ENCODE measurements around the gene ATRIP. TPM values are rescaled to one million over a fixed set of nuclear protein-coding genes. Genes with fewer than 3 reads are reported as not detected.

The ATRIP gene
- polyA plus RNA-seq, 1 donor (not counting 4 experiments of a cell fraction or from before 2014, with no cell fraction given) = 9.7 TPM

DNA sequence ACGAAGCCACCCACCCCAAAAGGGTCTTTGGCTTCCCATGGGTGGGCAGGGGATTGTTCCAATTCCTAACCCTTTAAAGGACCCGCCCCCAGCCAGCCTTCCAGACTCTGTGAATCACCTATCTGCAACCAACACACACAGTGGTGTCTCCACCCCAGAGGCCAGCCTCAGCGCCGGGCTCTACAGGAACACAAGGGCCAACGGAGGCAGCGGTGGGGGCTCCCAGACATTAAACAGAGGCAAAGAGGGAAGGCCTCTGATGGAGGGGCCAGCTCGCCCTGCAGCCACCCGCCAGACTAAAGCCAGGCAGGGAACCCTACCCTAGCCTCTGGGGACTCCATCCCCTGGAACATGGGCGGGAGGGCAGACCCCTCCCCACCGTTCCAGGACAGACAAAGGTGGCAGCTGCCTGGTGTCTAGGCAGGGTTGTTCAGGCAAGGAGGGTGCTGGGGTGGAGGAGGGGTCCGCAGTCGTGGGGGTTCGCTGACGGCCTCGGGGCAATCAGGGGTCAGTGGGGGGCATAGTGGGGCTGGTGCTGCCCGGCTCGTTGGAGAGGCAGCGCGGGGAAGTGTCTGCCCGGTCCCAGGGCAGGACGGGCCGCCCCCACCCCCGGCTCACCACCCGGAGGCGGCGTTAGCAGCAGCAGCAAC, 57.0 kb downstream of the ATRIP start:
- TF ChIP-seq EZH2 (IDR thresholded peaks at IDR 0.05; ENCODE audit: low read length) = no peak
- TF ChIP-seq, protein P1, sequence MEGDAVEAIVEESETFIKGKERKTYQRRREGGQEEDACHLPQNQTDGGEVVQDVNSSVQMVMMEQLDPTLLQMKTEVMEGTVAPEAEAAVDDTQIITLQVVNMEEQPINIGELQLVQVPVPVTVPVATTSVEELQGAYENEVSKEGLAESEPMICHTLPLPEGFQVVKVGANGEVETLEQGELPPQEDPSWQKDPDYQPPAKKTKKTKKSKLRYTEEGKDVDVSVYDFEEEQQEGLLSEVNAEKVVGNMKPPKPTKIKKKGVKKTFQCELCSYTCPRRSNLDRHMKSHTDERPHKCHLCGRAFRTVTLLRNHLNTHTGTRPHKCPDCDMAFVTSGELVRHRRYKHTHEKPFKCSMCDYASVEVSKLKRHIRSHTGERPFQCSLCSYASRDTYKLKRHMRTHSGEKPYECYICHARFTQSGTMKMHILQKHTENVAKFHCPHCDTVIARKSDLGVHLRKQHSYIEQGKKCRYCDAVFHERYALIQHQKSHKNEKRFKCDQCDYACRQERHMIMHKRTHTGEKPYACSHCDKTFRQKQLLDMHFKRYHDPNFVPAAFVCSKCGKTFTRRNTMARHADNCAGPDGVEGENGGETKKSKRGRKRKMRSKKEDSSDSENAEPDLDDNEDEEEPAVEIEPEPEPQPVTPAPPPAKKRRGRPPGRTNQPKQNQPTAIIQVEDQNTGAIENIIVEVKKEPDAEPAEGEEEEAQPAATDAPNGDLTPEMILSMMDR (optimal IDR thresholded peaks at IDR 0.05 in 1 of 3, IDR thresholded peaks at IDR 0.05 in 1 of 3, conservative IDR thresholded peaks at IDR 0.05 in 1 of 3; ENCODE audit: extremely low read depth in 1 of 3, insufficient read depth in 2 of 3, low read length in 3 of 3) = no peak
- H3K27ac ChIP-seq (ENCODE audit: control insufficient read depth, insufficient read depth, low read length) = no peak overlapping the region
- H4K20me1 ChIP-seq (ENCODE audit: control insufficient read depth, extremely low read depth, insufficient read depth, low read length) = no peaks in the 10 kb centered on the region
- H3K9me1 ChIP-seq (ENCODE audit: control insufficient read depth, extremely low read depth, insufficient read depth, low read length) = no peaks in the 10 kb centered on the region
- no peaks in the 10 kb centered on the region for H3K79me2 ChIP-seq (ENCODE audit: control insufficient read depth, insufficient read depth, low read length)
- FAIRE-seq (no peak), DNase-seq (ENCODE audit: low read depth, low spot score) (no peak)
- H2AFZ ChIP-seq (ENCODE audit: control insufficient read depth, low read length) = peak overlapping the region; percentile 56
- peak overlapping the region; percentile 61 to 64 (median 62) for H3K4me3 ChIP-seq (ENCODE audit: control insufficient read depth in 2 of 3, extremely low read depth in 1 of 3, insufficient read depth in 2 of 3, low read depth in 1 of 3, low read length in 3 of 3)
- H3K9ac ChIP-seq (ENCODE audit: control insufficient read depth, extremely low read depth, insufficient read depth, low read length) = peak overlapping the region; percentile 69
- H3K9me3 ChIP-seq (ENCODE audit: control insufficient read depth, low read depth, low read length) = no peaks in the 10 kb centered on the region
- H3K27me3 ChIP-seq (ENCODE audit: control insufficient read depth, extremely low read depth, insufficient read depth, low read length) = no peaks in the 10 kb centered on the region
- H3K4me2 ChIP-seq (ENCODE audit: control insufficient read depth, extremely low read depth, insufficient read depth, low read depth, low read length) = peak overlapping the region; percentile 88
- peaks cover 0 to 2% of the 10 kb centered on the region in 2 experiments for H3K36me3 ChIP-seq (ENCODE audit: control insufficient read depth in 2 of 2, extremely low read depth in 1 of 2, insufficient read depth in 2 of 2, low read length in 2 of 2)
- peaks cover 40% of the 10 kb centered on the region for H3K4me1 ChIP-seq (ENCODE audit: control insufficient read depth, extremely low read depth, insufficient read depth, low read length)
- dilution Hi-C loops (cut with MboI; ENCODE audit: extremely low pct_ligation_motif_present, low sequenced_read_pairs) = no loop called here

DNA sequence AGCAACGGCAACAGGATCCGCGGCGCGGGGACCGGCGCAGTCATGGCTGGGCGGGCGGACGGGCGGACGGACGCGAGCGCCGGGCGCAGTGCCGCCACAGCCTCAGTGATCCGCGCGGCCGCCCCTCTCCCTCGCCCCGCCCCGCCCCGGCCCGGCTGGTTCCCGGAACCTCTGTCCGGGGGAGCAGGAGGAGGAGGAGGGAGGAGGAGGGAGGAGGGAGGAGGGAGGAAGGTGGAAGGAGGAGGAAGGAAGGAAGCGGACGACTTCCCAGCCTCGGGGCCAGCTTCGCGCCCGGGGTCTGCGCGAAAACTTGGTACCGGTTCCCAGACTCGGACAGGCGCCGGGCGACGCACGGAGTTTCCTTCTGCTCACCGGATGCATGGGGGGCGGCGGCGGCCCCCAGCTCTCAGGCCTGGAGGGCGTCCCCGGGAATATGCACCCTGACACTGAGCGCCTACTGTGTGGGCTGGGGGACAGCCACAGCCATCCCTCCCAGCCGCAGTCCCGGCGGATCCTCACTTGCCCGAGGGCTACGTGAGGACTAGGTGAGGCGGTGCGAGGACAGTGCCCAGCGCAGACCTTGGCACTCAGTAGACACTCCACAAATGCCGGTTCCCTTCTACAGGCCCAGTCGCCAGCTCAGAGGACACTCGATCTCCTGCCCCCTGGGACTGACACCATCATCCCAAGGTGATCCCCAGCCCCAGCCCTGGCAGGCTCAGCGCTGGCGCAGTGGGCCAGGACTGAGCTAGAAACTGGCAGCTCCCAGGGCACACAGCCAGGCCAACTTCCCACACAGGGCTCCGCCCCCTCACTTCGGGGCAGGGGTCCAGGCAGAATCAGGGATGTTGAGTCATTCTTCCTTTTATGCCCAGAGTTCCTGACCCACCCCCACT, 57.8 kb downstream of the ATRIP start, which contains the start of gene SHISA5:
Gene SHISA5 (minus strand): TSS at position 124 of the 896 bp plus-strand sequence. CDS start 80 bp downstream, at position 44.
- Histone ChIP-seq H3K9ac (ENCODE audit: control insufficient read depth, extremely low read depth, insufficient read depth, low read length) (peak within 1 kb of the TSS; percentile 69), H3K4me3 (ENCODE audit: control insufficient read depth in 2 of 3, extremely low read depth in 1 of 3, insufficient read depth in 2 of 3, low read depth in 1 of 3, low read length in 3 of 3) (peak within 1 kb of the TSS; percentile 61 to 64 (median 62)), H3K36me3 (ENCODE audit: control insufficient read depth in 2 of 2, extremely low read depth in 1 of 2, insufficient read depth in 2 of 2, low read length in 2 of 2) (no peaks in the 10 kb centered on the region), H3K27me3 (ENCODE audit: control insufficient read depth, extremely low read depth, insufficient read depth, low read length) (no peaks in the 10 kb centered on the region), H3K79me2 (ENCODE audit: control insufficient read depth, insufficient read depth, low read length) (no peaks in the 10 kb centered on the region), H3K27ac (ENCODE audit: control insufficient read depth, insufficient read depth, low read length) (no peak within 1 kb of the TSS), H3K9me3 (ENCODE audit: control insufficient read depth, low read depth, low read length) (no peaks in the 10 kb centered on the region), H3K4me1 (ENCODE audit: control insufficient read depth, extremely low read depth, insufficient read depth, low read length) (peaks cover 40% of the 10 kb centered on the region), H3K9me1 (ENCODE audit: control insufficient read depth, extremely low read depth, insufficient read depth, low read length) (no peaks in the 10 kb centered on the region), H2AFZ (ENCODE audit: control insufficient read depth, low read length) (peak within 1 kb of the TSS; percentile 74), H4K20me1 (ENCODE audit: control insufficient read depth, extremely low read depth, insufficient read depth, low read length) (no peaks in the 10 kb centered on the region), H3K4me2 (ENCODE audit: control insufficient read depth, extremely low read depth, insufficient read depth, low read depth, low read length) (peak within 1 kb of the TSS; percentile 88)
- TF ChIP-seq, protein P1 (optimal IDR thresholded peaks at IDR 0.05 in 1 of 3, IDR thresholded peaks at IDR 0.05 in 1 of 3, conservative IDR thresholded peaks at IDR 0.05 in 1 of 3; ENCODE audit: extremely low read depth in 1 of 3, insufficient read depth in 2 of 3, low read length in 3 of 3) = no peak
- no peak for TF ChIP-seq EZH2 (IDR thresholded peaks at IDR 0.05; ENCODE audit: low read length)
- no peak for DNase-seq (ENCODE audit: low read depth, low spot score)
- no peak for FAIRE-seq
- dilution Hi-C loops (cut with MboI; ENCODE audit: extremely low pct_ligation_motif_present, low sequenced_read_pairs) = no loop called here
